ENCODE data around the gene PER2. TPM values are rescaled to one million over a fixed set of nuclear protein-coding genes. Genes with fewer than 3 reads are reported as not detected.

PER2 gene
- total and polyA plus RNA-seq, 2 of the 13 experiments (the other 11 are each of a cell fraction or from before 2014, with no cell fraction given): 5.1 to 9.4 TPM

- Histone ChIP-seq H3K4me1 (ENCODE audit: insufficient read depth, low read length) (peaks cover 52% of the 10 kb centered on the region), H3K27me3 (ENCODE audit: control insufficient read depth in 1 of 2, insufficient read depth in 2 of 2, low read length in 2 of 2) (no peaks in the 10 kb centered on the region), H2AFZ (ENCODE audit: low read length) (no peak overlapping the region), H3K9me3 (ENCODE audit: low read length) (no peaks in the 10 kb centered on the region), H3K36me3 (replicated peaks in 1 of 2; ENCODE audit: control insufficient read depth in 1 of 2, insufficient read depth in 2 of 2, low read length in 2 of 2) (peaks cover 28 to 55% of the 10 kb centered on the region in 2 experiments), H3K4me3 (replicated peaks in 1 of 3; ENCODE audit: insufficient read depth in 1 of 3, low read depth in 2 of 3, low read length in 3 of 3) (no peak overlapping the region), H3K9ac (ENCODE audit: insufficient read depth, low read depth, low read length) (peak overlapping the region; percentile 18; the same call in 1 of the 2 replicates), H3K79me2 (ENCODE audit: insufficient read depth, low read length) (peaks cover 61% of the 10 kb centered on the region), H3K27ac (ENCODE audit: extremely low read length, insufficient read depth, low read length) (no peak overlapping the region), H4K20me1 (ENCODE audit: insufficient read depth, low read length) (peaks cover 19% of the 10 kb centered on the region; the same call in 1 of the 2 replicates), H3K4me2 (ENCODE audit: low read depth, low read length) (no peak overlapping the region)
- POLR2A ChIA-PET: interaction anchor here (1.2 to 1.4 kb wide), 2 partner anchors 10 to 15 kb away, joined by 3 to 4 read pairs; partner anchors contain the start of gene PER2
- FAIRE-seq: peak; percentile 44
- peak; percentile 45 for ATAC-seq
- BruUV-seq (replicated peaks): no TSS peak
- in situ Hi-C loops (cut with HindIII; ENCODE audit: extremely low pct_ligation_motif_present, low pct_unique_long_range_greater_than_20kb): no loop called here
- CTCF ChIA-PET (ENCODE audit: low intra/inter-chr PET ratio, low total read pairs): no interaction called here
- intact Hi-C loops (cut with micrococcal nuclease; ENCODE audit: unreplicated experiment): no loop called here
- DNase-seq (ENCODE audit: low spot score): no peak
- 71% methylated on average over 9 of the region's 9 CpGs for WGBS (ENCODE audit: low lambda C conversion rate)
- TF ChIP-seq CHD4 (IDR thresholded peaks at IDR 0.05; ENCODE audit: borderline replicate concordance, low read length): no peak
- no peak for TF ChIP-seq ZNF101 (CRISPR knock-in tag; IDR thresholded peaks at IDR 0.05; ENCODE audit: borderline replicate concordance, low read depth)
- no peak for TF ChIP-seq ZMAT3 (CRISPR knock-in tag; conservative IDR thresholded peaks at IDR 0.05)
- TF ChIP-seq ZBTB49 (CRISPR knock-in tag; IDR thresholded peaks at IDR 0.05; ENCODE audit: borderline replicate concordance): no peak
- TF ChIP-seq RELA (CRISPR knock-in tag; IDR thresholded peaks at IDR 0.05): no peak
- TF ChIP-seq ZNF44 (CRISPR knock-in tag; IDR thresholded peaks at IDR 0.05): no peak
- TF ChIP-seq MED1 (CRISPR knock-in tag; IDR thresholded peaks at IDR 0.05): no peak
- no peak for TF ChIP-seq POLR2G (IDR thresholded peaks at IDR 0.05; ENCODE audit: low read depth, low read length)
- TF ChIP-seq NR2F1 (CRISPR knock-in tag; IDR thresholded peaks at IDR 0.05): no peak
- TF ChIP-seq KLF11 (CRISPR knock-in tag; IDR thresholded peaks at IDR 0.05): no peak
- TF ChIP-seq DR1 (CRISPR knock-in tag; IDR thresholded peaks at IDR 0.05): no peak
- no peak for TF ChIP-seq ZBTB20 (CRISPR knock-in tag; IDR thresholded peaks at IDR 0.05; ENCODE audit: borderline replicate concordance, low read depth)
- TF ChIP-seq, protein P1, sequence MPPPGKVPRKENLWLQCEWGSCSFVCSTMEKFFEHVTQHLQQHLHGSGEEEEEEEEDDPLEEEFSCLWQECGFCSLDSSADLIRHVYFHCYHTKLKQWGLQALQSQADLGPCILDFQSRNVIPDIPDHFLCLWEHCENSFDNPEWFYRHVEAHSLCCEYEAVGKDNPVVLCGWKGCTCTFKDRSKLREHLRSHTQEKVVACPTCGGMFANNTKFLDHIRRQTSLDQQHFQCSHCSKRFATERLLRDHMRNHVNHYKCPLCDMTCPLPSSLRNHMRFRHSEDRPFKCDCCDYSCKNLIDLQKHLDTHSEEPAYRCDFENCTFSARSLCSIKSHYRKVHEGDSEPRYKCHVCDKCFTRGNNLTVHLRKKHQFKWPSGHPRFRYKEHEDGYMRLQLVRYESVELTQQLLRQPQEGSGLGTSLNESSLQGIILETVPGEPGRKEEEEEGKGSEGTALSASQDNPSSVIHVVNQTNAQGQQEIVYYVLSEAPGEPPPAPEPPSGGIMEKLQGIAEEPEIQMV (CRISPR knock-in tag; IDR thresholded peaks at IDR 0.05; ENCODE audit: low read depth): no peak
- TF ChIP-seq, protein P2, sequence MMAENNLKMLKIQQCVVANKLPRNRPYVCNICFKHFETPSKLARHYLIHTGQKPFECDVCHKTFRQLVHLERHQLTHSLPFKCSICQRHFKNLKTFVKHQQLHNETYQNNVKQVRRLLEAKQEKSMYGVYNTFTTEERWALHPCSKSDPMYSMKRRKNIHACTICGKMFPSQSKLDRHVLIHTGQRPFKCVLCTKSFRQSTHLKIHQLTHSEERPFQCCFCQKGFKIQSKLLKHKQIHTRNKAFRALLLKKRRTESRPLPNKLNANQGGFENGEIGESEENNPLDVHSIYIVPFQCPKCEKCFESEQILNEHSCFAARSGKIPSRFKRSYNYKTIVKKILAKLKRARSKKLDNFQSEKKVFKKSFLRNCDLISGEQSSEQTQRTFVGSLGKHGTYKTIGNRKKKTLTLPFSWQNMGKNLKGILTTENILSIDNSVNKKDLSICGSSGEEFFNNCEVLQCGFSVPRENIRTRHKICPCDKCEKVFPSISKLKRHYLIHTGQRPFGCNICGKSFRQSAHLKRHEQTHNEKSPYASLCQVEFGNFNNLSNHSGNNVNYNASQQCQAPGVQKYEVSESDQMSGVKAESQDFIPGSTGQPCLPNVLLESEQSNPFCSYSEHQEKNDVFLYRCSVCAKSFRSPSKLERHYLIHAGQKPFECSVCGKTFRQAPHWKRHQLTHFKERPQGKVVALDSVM (CRISPR knock-in tag; IDR thresholded peaks at IDR 0.05): no peak
- no peak for TF ChIP-seq ETV5 (CRISPR knock-in tag; IDR thresholded peaks at IDR 0.05; ENCODE audit: borderline replicate concordance)
- no peak for TF ChIP-seq HOXA5 (CRISPR knock-in tag; IDR thresholded peaks at IDR 0.05)
- no peak for TF ChIP-seq JUND (CRISPR knock-in tag; IDR thresholded peaks at IDR 0.05)
- no peak for TF ChIP-seq FOSL1 (CRISPR knock-in tag; IDR thresholded peaks at IDR 0.05; ENCODE audit: borderline replicate concordance)
- no peak for TF ChIP-seq ZNF263 (CRISPR knock-in tag; IDR thresholded peaks at IDR 0.05)
Measured at GRCh38 chr2:238278626-238279323, 9.6 kb downstream of the PER2 start.
